ENCODE data around the gene TDRD6. TPM values are rescaled to one million over a fixed set of nuclear protein-coding genes. Genes with fewer than 3 reads are reported as not detected.

TDRD6 gene
- total and polyA plus RNA-seq, 4 experiments from 2014 or later: 0.25 TPM; not detected in 3

Other genes with a start within 250 kb of the TDRD6 start
- gene RCAN2, start 196.4 kb upstream of the TDRD6 start, total RNA-seq: not detected
- gene RCAN2, start 196.4 kb upstream of the TDRD6 start, polyA plus RNA-seq: under 1 TPM; 0.06 to 0.21 TPM
- gene CYP39A1, start 35.1 kb upstream of the TDRD6 start, total RNA-seq: not detected
- not detected for gene CYP39A1, start 35.1 kb upstream of the TDRD6 start, polyA plus RNA-seq
- 1 to 10 TPM; 2.3 to 2.6 TPM for gene SLC25A27, start 34.9 kb upstream of the TDRD6 start, total RNA-seq
- not detected for gene SLC25A27, start 34.9 kb upstream of the TDRD6 start, polyA plus RNA-seq
- gene PLA2G7, start 47.5 kb downstream of the TDRD6 start, total RNA-seq: 10 to 100 TPM; 11.1 to 12.7 TPM
- not detected for gene PLA2G7, start 47.5 kb downstream of the TDRD6 start, polyA plus RNA-seq
- gene ANKRD66, start 59.0 kb downstream of the TDRD6 start, total RNA-seq: not detected
- gene ANKRD66, start 59.0 kb downstream of the TDRD6 start, polyA plus RNA-seq: not detected
- not detected for gene MEP1A, start 105.5 kb downstream of the TDRD6 start, total RNA-seq
- not detected for gene MEP1A, start 105.5 kb downstream of the TDRD6 start, polyA plus RNA-seq
- not detected for gene ADGRF5, start 234.1 kb downstream of the TDRD6 start, total RNA-seq
- not detected for gene ADGRF5, start 234.1 kb downstream of the TDRD6 start, polyA plus RNA-seq

Measured in CD4-positive, alpha-beta memory T cell (primary cell).